K562 (cell line): ENCODE measurements around the gene NT5DC1. TPM values are rescaled to one million over a fixed set of nuclear protein-coding genes. Genes with fewer than 3 reads are reported as not detected.

Experiments
- ATAC-seq: fragments of 200-7000 bp; cut with Tn5 transposase; 3 replicates; pipeline ENCODE4 v1.9.1; 2020; ENCODE audit warnings: moderate library complexity
- BruUV-seq: library from RNA; stranded (reverse); fragments of 400-500 nt; replicated peaks from 2 replicates; lab custom pipeline; 2021; lab: Mats Ljungman, UMichigan
- CTCF ChIA-PET: fragments of 300-600 bp; formaldehyde crosslinking; extraction: SDS; loops from one replicate; lab custom pipeline; 2021; ENCODE audit warnings: low intra/inter-chr PET ratio; lab: Yijun Ruan, JAX
- POLR2A ChIA-PET: fragments of 300-600, 350-650 bp; sonication (Branson Sonifier 250); formaldehyde crosslinking; extraction: SDS; loops from one replicate; lab custom pipeline; 2021; ENCODE audit warnings: antibody characterized with exemption, inconsistent platforms; lab: Yijun Ruan, JAX
- DNase-seq, 4 experiments: peaks; one replicate each; pipeline versions ENCODE4 v3.0.0 to v3.0.0-alpha.2; 2011 to 2018; ENCODE audit warnings: low spot score in 3 of 4, mixed read lengths in 3 of 4; ENCODE audit errors: extremely low read depth in 1 of 4
- FAIRE-seq: peaks from 2 replicates; lab custom pipeline; 2011; peaks lifted over from hg19 to GRCh38; lab: Jason Lieb, UNC
- H2AFZ ChIP-seq: 2 replicates; pipeline ENCODE4 v1.6.0; 2011; ENCODE audit warnings: low read depth, low read length, control low read depth, inconsistent platforms
- H3K27ac ChIP-seq: fragments of 200-600 bp; 3 replicates; pipeline ENCODE4 v1.8.0; 2011; ENCODE audit warnings: low read depth, mild to moderate bottlenecking, control low read depth, inconsistent platforms, low read length, moderate library complexity, mixed read lengths; ENCODE audit errors: extremely low read depth
- H3K27me3 ChIP-seq, 2 experiments: fragments of 300-600 bp in 1 of 2; 2 replicates in 1 of 2; 3 replicates in 1 of 2; pipeline versions ENCODE4 v1.6.0 to v1.8.0; 2011; ENCODE audit warnings: inconsistent platforms in 2 of 2, low read length in 2 of 2, mild to moderate bottlenecking in 1 of 2, mixed read lengths in 1 of 2, moderate library complexity in 1 of 2; ENCODE audit not compliant: control insufficient read depth in 2 of 2, insufficient read depth in 2 of 2
- H3K36me3 ChIP-seq: fragments of 300-600 bp; 3 replicates; pipeline ENCODE4 v1.8.0; 2011; ENCODE audit warnings: mild to moderate bottlenecking, low read length, inconsistent platforms; ENCODE audit not compliant: control insufficient read depth, insufficient read depth
- H3K4me1 ChIP-seq, 2 experiments: fragments of 200-600 bp in 1 of 2; replicated peaks in 1 of 2; 2 replicates in 1 of 2; 3 replicates in 1 of 2; pipeline versions ENCODE4 v1.5.1 to v1.8.0; 2011; ENCODE audit warnings: inconsistent platforms in 2 of 2, low read length in 2 of 2, mild to moderate bottlenecking in 1 of 2, mixed read lengths in 1 of 2, moderate library complexity in 1 of 2; ENCODE audit not compliant: control insufficient read depth in 2 of 2, insufficient read depth in 2 of 2
- H3K4me2 ChIP-seq: 2 replicates; pipeline ENCODE4 v1.6.1; 2011; ENCODE audit warnings: low read length, control low read depth, inconsistent platforms, mixed read lengths; ENCODE audit not compliant: insufficient read depth
- H3K4me3 ChIP-seq: fragments of 200-600 bp; sonication (generic), shearing (Covaris generic); 2 replicates; pipeline ENCODE4 v1.5.1; 2016; ENCODE audit warnings: control low read depth, inconsistent platforms
- H3K79me2 ChIP-seq: fragments of 200-600 bp; 3 replicates; pipeline ENCODE4 v1.8.0; 2011; ENCODE audit warnings: low read length, inconsistent platforms; ENCODE audit not compliant: control insufficient read depth, insufficient read depth
- H3K9ac ChIP-seq, 2 experiments: 2 replicates each; pipeline versions ENCODE4 v1.6.0 to v1.6.1; 2011; ENCODE audit warnings: low read depth in 2 of 2, low read length in 2 of 2, control low read depth in 1 of 2, inconsistent platforms in 1 of 2, mild to moderate bottlenecking in 1 of 2, mixed read lengths in 1 of 2; ENCODE audit not compliant: insufficient read depth in 1 of 2
- H3K9me1 ChIP-seq: one replicate; pipeline ENCODE4 v1.6.0; 2011; ENCODE audit warnings: inconsistent platforms, mild to moderate bottlenecking, low read length, moderate library complexity; ENCODE audit not compliant: control insufficient read depth, insufficient read depth
- H3K9me3 ChIP-seq: replicated peaks from 2 replicates; pipeline ENCODE4 v1.5.1; 2011; ENCODE audit warnings: low read depth, low read length, inconsistent platforms; ENCODE audit not compliant: control insufficient read depth, insufficient read depth
- H4K20me1 ChIP-seq: replicated peaks from 2 replicates; pipeline ENCODE4 v1.6.1; 2011; ENCODE audit warnings: low read length, inconsistent platforms, mixed read lengths; ENCODE audit not compliant: control insufficient read depth, insufficient read depth
- GTF2A2 ChIP-seq: IDR thresholded peaks from 2 replicates; pipeline ENCODE4 v1.6.1; 2016; ENCODE audit warnings: mild to moderate bottlenecking, missing genetic modification characterization, missing compliant biosample characterization
- TAL1 ChIP-seq: fragments of 450-650 bp; IDR thresholded peaks from 2 replicates; pipeline ENCODE4 v1.6.1; 2016; ENCODE audit warnings: mild to moderate bottlenecking
- WGBS: fragments of 100-300 bp; shearing (Covaris generic); methylation state at CpG from one replicate; pipeline ENCODE4 v1.1.6; 2016; ENCODE audit warnings: low coverage, mixed read lengths; ENCODE audit not compliant: insufficient coverage; ENCODE audit errors: missing lambda C conversion rate; 5-methylcytosine and 5-hydroxymethylcytosine counted together
- in situ Hi-C: fragments of 300-500 bp; cut with MboI; formaldehyde crosslinking; loops from 4 replicates; pipeline ENCODE4 v1.15.0; 2018; ENCODE audit warnings: inconsistent platforms, mixed read lengths
- intact Hi-C: fragments of 100-400 bp; cut with micrococcal nuclease; formaldehyde crosslinking; loops from 2 replicates; pipeline ENCODE4 v1.14.2; 2022
- polyA plus RNA-seq, 8 experiments: library from polyadenylated mRNA; depleted of rRNA in 4 of 8; stranded (reverse) in 5 of 8; unstranded in 3 of 8; fragments of >200 nt; fragmentation: Nextera tagmentation in 2 of 8; fragmentation: Illumina TruSeq in 1 of 8; extraction: Ambion mirVana in 2 of 8; extraction: Trizol in 1 of 8; gene quantifications; 2 replicates each; pipeline versions ENCODE4 v1.2.1 to v1.2.3, GENCODE V29; 2011 to 2014; ENCODE audit warnings: inconsistent platforms in 1 of 8, missing spikeins in 1 of 8
- total RNA-seq, 7 experiments: library from RNA; depleted of rRNA in 6 of 7; stranded (reverse); fragments of >200 nt in 6 of 7; fragmentation: Illumina TruSeq in 2 of 7; extraction: Trizol in 2 of 7; gene quantifications; 2 replicates each; pipeline versions ENCODE4 v1.2.1 to v1.2.3, GENCODE V29; 2011 to 2021; ENCODE audit warnings: low replicate concordance in 1 of 7
- TF ChIP-seq, protein P1 (sequence below): fragments of 450-650 bp; IDR thresholded peaks from 2 replicates; pipeline ENCODE4 v1.6.1; 2016; ENCODE audit warnings: low read depth, mild to moderate bottlenecking, moderate library complexity
- TF ChIP-seq, protein P2 (sequence below): fragments of 250-450 bp; sonication (Bioruptor Pico); IDR thresholded peaks from 2 replicates; pipeline ENCODE4 v1.6.1; 2021; ENCODE audit warnings: mild to moderate bottlenecking

NT5DC1 gene
- total and polyA plus RNA-seq, 9 of the 15 experiments (the other 6 are each of a cell fraction or from before 2014, with no cell fraction given): 4.9 to 28.5 (median 16.3) TPM

DNA sequence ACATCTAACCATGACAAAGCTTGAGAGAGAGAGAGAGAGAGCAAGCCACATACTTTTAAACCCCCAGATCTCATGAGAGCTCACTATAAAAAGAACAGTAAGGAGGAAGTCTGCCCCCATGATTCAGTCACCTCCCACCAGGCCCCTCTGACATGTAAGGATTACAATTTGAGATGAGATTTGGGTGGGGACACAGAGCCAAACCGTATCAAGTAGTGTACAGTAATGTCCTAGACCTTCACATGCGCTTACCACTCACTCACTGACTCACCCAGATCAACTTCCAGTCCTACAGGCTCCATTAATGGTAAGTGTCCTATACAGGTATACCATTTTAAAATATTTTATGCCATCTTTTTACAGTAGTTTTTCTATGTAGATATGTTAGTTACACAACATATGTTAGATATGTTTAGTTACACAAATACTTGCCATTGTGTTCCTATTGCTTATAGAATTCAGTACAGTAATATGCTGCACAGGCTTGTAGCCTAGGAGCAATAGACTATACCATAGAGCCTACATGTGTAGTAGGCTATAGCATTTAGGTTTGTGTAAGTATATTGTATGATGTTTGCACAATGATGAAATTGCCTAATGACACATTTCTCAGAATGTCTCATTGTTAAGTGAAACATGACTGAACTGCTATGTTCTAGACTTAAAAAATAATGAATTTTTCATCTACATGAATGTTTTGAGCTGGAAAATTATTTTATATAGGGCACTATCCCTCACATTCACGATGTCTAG lies 167.4 kb downstream of the NT5DC1 start:
- POLR2A ChIA-PET: interaction anchor here (0.6 to 3.8 kb wide), 6 partner anchors 10 to 392 kb away, joined by 3 to 27 read pairs (median 6); partner anchors contain the start of genes TSPYL1 and TSPYL4
- CTCF ChIA-PET: interaction anchor here (0.6 to 2.4 kb wide), 11 partner anchors 36 to 914 kb away, joined by 3 to 22 read pairs (median 3); no protein-coding TSS in a partner anchor
- intact Hi-C loops (loop anchor here (1.0 to 5.0 kb wide), 8 partner anchors 49 to 699 kb away; no protein-coding TSS in a partner anchor), in situ Hi-C loops (loop anchor here (10.0 kb wide), 1 partner anchor 267 kb away; no protein-coding TSS in a partner anchor)
- no peaks in the 10 kb centered on the region; the same call in 2 of the 3 replicates for H3K36me3 ChIP-seq
- H3K79me2 ChIP-seq: no peaks in the 10 kb centered on the region
- DNase-seq: no peak
- no peaks in the 10 kb centered on the region for H3K27me3 ChIP-seq
- H2AFZ ChIP-seq: no peak overlapping the region
- no peaks in the 10 kb centered on the region for H3K9me3 ChIP-seq
- H3K27ac ChIP-seq: no peak overlapping the region
- H3K4me3 ChIP-seq: no peak overlapping the region
- no TSS peak for BruUV-seq
- ATAC-seq: no peak
- H4K20me1 ChIP-seq: no peaks in the 10 kb centered on the region
- WGBS: 36% methylated on average over 3 of the region's 3 CpGs
- no peak overlapping the region for H3K9ac ChIP-seq
- H3K4me1 ChIP-seq: no peaks in the 10 kb centered on the region; a peak in 1 of 5 replicates
- H3K4me2 ChIP-seq: no peak overlapping the region
- no peak for TF ChIP-seq TAL1
- TF ChIP-seq GTF2A2 (tag): no peak
- TF ChIP-seq, protein P1, sequence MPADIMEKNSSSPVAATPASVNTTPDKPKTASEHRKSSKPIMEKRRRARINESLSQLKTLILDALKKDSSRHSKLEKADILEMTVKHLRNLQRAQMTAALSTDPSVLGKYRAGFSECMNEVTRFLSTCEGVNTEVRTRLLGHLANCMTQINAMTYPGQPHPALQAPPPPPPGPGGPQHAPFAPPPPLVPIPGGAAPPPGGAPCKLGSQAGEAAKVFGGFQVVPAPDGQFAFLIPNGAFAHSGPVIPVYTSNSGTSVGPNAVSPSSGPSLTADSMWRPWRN: no peak
- TF ChIP-seq, protein P2, sequence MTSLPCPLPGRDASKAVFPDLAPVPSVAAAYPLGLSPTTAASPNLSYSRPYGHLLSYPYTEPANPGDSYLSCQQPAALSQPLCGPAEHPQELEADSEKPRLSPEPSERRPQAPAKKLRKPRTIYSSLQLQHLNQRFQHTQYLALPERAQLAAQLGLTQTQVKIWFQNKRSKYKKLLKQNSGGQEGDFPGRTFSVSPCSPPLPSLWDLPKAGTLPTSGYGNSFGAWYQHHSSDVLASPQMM: no peak
- no peaks in the 10 kb centered on the region for H3K9me1 ChIP-seq
- FAIRE-seq: no peak
